Loucy (cell line): Measurements from ENCODE around the gene KIF20B.

Experiments
- EZH2phosphoT487 ChIP-seq: fragments of 200-600 bp; IDR thresholded peaks from 2 replicates; pipeline ENCODE4 v1.6.1; 2018; ENCODE audit warnings: antibody characterized with exemption, mild to moderate bottlenecking, moderate library complexity, borderline replicate concordance
- TF ChIP-seq, protein P1 (sequence below): fragments of 200-600 bp; sonication (generic); conservative IDR thresholded peaks from 2 replicates; pipeline ENCODE4 v1.5.1; 2014; ENCODE audit warnings: mild to moderate bottlenecking, antibody characterized with exemption, low read length

DNA sequence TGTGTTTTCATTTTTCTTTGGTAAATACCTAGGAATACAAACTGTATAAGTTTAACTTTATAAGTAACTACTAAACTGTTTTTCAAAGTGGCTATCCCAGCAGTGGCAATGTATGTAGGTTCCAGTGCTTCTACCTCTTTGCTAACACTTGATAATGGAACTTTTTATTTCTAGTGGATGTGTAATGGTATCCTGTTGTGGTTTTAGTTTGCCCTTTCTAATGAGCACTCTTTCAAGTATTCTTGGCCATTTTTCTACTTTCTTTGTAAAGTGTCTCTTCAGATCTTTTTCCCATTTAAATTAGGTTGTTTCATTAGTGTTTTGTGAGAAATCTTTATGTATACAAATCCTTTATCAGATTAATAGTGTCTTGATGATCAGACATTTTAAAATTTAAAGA is 4.6 kb downstream of the KIF20B start:
- TF ChIP-seq, protein P1, sequence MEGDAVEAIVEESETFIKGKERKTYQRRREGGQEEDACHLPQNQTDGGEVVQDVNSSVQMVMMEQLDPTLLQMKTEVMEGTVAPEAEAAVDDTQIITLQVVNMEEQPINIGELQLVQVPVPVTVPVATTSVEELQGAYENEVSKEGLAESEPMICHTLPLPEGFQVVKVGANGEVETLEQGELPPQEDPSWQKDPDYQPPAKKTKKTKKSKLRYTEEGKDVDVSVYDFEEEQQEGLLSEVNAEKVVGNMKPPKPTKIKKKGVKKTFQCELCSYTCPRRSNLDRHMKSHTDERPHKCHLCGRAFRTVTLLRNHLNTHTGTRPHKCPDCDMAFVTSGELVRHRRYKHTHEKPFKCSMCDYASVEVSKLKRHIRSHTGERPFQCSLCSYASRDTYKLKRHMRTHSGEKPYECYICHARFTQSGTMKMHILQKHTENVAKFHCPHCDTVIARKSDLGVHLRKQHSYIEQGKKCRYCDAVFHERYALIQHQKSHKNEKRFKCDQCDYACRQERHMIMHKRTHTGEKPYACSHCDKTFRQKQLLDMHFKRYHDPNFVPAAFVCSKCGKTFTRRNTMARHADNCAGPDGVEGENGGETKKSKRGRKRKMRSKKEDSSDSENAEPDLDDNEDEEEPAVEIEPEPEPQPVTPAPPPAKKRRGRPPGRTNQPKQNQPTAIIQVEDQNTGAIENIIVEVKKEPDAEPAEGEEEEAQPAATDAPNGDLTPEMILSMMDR, result no peak
- TF ChIP-seq EZH2phosphoT487, result no peak
